Sciatic nerve (tissue), 2 donors: ENCODE measurements around the gene CCDC148. TPM values are rescaled to one million over a fixed set of nuclear protein-coding genes. Genes with fewer than 3 reads are reported as not detected.
A peak's percentile ranks its signal among the peaks of the same experiment; 100 is the strongest.

Experiments used
- ATAC-seq: fragments of 200-7000 bp; cut with Tn5 transposase; one replicate; pipeline ENCODE4 v1.9.1; 2020; ENCODE audit warnings: mild to moderate bottlenecking, moderate library complexity
- DNase-seq: peaks from one replicate; pipeline ENCODE4 v3.0.0-alpha.2; 2020; ENCODE audit warnings: low spot score
- intact Hi-C: fragments of 100-400 bp; cut with DNase I; formaldehyde crosslinking; loops from one replicate; pipeline ENCODE4 v1.14.2; 2022
- total RNA-seq: library from RNA; stranded (reverse); fragmentation: NEBNext Ultra II Directional; extraction: Animal tissue kit (Norgen Biotek cat#: 25700); gene quantifications from one replicate; pipeline ENCODE4 v1.2.1, GENCODE V29; 2021
- donor health status: DM: no; HTN: no; CAD: no.
- donor health status: DM: no; HTN: no; CAD: no.

Gene CCDC148
- total RNA-seq = 2.9 TPM

DNA sequence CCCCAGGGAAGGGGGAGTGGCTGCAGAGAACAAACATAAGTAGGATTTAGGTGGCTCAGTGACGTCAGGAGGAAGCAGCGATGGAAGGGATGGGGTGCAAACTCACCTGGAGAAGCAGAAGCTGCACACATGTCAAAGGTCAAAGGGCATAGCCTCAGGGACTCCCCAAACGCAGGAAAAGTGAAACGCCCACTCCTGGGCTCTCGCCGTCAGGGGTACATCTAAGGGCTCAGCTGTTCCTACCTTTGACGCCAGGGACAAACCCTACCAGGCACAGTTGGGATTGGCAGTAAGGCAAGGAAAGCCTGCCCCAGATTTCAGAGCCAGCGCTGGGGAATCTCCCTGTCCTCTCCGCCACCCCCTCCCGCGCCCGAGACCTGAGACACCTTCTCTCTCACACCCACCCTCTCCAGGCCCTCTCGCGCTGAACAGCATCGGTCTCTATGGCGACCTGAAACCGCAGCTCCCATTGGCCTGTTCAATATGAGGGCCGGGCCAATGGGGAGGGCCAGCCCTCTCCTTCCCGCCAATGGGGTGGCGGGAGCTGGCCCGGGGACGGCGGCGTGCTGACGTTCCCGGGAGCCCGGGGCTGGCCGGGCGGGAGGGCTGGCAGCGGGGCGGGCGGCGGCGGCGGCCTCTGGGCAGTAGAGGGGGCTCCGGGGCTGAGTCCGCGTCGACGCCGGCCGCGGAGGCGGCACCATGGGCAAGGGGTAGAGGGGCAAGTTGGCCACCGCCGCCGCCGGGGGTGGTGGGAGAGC lies at the start of gene CCDC148, which contains the start of gene PKP4:
CCDC148 (minus strand) TSS at position 445 of the 758 bp plus-strand sequence; CDS start at position 131, 314 bp downstream.
PKP4 (plus strand) TSS at position 644 of the 758 bp plus-strand sequence. CDS start 76,233 bp downstream, outside the sequence.
- ATAC-seq = peak; percentile 98
- intact Hi-C loops = no loop called here
- DNase-seq = peak; percentile 90

DNA sequence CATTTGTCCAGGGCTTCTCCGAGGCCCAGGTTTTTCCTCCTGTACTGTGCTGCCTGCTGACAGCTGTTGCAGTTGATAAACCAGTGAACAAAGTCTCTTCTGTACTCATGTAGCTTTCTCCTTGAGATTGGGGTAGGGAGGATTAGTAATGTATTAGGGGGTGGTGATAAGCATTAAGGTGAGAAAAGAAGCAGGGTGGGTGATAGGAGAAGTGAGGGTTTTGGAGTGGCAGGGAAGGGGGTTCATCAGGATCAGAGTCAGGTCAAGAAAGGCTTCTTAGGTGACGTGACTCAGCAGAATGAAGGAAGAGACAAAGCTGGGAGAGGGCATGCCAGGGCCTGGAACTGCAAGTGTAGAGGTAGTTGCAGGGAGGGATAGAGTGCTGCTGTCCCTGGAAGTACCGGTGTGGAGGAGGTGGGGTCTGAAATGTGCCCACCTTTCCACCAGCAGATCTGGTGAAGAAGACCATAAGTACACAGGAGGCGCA lies 48.9 kb upstream of the CCDC148 start:
- no peak for ATAC-seq
- intact Hi-C loops = no loop called here
- DNase-seq = no peak

DNA sequence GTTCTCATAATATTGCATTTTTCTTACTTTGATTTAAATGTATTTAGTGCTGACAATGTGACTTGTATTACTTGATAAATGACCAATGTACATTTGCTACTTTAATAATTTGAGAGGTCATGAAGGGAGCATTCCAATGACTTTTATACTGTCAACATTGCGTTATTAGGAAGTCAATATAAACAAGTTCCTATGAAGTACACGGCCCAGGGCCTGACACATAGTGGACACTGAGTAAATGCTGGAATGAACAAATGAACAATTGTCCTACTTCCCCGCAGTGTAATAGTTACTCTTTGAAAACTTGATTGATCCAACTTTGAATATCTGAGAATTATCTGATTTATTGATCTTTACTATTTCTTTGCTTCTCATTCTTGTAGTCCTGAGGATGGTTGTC lies 47.5 kb upstream of the CCDC148 start:
- DNase-seq (no peak), ATAC-seq (no peak)
- intact Hi-C loops = no loop called here

DNA sequence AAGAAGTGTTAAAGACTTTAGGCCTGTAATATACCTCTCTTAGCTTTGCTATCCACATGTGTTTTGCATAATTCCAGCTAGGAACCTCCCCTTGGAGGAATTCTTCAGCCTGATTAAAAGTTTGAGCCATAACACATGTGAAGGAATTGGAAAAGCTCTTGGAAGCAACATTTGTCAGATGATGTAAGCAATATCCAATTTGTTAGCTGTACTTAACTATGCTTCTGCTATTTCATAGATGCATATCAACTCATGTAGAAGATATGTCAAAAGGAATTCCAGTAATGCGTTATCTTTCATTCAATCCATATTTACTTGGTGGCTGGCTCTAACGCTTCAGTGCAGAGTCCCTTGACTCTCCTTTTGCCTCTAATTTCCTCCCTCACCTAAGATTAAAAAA lies 46.4 kb upstream of the CCDC148 start:
- DNase-seq (no peak), ATAC-seq (no peak)
- intact Hi-C loops = no loop called here

DNA sequence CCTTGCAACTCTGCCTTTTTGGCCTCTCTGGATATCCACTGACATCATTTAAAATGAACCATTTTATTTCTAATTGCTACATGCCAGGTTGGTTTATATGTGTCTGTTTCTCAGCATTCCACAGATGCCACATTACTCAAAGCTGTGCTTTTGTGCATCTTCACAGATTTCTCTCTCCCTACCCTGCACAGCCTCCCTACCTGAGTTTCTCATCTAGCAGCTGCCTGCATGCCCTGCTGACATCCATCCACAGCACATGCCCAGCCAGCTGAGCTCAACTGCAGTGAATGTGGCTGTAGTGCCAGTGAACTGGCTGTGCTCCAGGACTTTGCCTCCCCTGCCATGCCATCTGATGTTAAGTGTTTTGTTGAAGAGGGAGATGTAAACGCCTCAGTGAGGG lies 44.7 kb upstream of the CCDC148 start:
- DNase-seq (no peak), ATAC-seq (no peak)
- intact Hi-C loops = no loop called here

DNA sequence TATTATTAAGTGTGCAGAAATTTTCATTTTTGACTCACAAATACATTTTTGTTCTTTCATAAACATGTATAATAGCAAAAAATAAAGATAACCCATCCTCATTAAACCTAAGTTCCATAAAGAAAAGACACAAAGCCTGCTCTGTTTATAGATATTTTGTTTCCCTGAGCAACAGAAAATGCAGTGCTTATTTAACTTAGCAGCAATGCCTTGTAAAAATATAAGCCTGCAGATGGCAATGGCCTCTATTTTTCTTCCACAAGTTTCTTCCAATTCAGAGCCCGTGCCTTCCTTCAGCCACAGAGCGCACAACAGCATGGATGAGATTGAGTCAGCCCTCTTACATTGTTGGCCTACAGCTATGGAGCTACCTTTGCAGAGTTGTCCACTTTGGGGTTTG lies 43.8 kb upstream of the CCDC148 start:
- intact Hi-C loops = no loop called here
- ATAC-seq = no peak
- DNase-seq = no peak

DNA sequence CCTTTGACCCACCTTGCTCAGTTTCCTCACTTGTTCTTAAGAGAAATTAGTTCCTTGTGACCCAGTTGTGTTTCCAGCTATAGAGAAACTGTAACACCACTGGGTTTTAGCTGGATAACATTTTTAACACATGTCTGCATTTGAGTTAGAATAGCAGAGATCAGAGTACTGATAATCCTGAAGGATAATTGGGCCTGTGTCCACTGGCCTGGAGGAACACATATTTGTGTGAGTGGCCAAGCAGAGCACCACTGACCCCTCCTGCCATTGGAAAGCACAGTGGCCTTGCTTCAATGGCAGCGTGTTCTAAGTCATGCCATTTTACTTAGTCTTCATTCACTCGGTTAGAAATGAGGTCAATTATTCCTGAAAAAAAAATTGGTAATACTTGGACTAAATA lies 42.8 kb upstream of the CCDC148 start:
- intact Hi-C loops = no loop called here
- DNase-seq = no peak
- no peak for ATAC-seq

DNA sequence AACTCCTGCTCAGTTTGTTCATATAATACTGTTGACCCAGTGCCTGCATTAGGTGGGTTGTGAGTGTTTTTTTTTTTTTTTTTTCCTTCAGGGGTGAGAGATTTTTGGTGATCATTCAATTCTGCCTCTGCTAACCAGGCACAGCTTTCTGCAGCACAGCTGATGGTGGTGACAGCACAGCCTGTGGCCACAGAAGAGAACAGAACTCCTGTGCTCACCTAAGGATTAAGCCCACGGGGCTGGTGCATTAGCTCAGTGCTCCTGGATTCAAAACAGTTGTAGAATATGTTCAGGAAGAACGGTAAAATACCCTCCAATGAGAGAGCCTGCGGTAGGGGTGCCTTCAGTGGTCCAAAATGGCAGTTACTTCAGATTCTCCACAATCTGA lies 42.2 kb upstream of the CCDC148 start:
- DNase-seq (no peak), ATAC-seq (no peak)
- intact Hi-C loops = no loop called here

DNA sequence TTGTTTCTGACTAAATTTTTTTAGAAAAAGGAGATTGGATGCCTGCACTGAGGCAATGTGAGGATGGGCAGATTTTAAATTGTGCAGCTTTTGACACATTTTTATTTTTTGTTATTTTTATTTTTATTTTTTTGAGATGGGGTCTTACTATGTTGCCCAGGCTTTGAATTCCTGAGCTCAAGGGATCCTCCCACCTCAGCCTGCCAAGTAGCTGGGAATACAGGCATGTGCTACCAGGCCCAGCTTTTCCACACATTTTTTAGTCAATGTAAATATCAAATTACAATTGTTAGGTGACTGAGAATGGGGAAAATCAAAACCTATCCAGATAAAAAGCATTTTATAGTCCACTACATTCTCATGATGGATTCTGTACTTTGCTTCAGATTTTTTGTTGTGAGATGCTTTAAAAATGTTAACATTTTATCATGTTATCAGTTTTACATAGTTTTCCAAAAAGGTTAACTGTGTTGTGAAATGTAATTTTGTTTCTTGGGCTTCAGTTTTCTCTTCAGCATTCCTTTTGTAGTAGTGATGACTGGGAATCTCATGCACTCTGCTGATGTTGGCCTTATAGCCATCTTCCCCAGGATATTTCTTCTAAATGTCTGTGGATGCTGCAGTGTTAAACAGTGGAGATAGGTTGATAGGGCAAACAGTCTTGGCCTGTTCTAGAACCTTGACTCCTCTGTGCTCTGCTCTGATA lies 41.6 kb upstream of the CCDC148 start:
- ATAC-seq (no peak), DNase-seq (no peak)
- intact Hi-C loops = no loop called here

DNA sequence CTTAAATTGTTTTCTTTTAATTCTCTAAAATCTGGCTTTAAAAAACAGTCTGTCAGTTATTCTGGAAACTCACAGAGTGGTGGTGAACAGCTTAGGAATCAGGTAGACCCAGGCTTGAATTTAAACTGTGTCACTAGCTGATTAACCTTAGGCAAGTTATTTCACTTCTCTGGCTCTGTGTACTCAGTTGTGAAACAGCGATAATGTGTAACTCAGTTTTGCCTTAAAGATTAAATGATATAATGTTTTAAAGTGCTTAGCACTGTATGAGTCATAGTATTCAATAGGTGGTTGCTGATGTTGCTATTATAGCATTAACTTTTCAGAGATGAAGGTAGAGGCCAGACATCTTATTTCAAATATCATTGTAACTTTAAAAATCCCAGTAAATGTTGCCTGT lies 40.9 kb upstream of the CCDC148 start:
- intact Hi-C loops = no loop called here
- no peak for ATAC-seq
- no peak for DNase-seq

DNA sequence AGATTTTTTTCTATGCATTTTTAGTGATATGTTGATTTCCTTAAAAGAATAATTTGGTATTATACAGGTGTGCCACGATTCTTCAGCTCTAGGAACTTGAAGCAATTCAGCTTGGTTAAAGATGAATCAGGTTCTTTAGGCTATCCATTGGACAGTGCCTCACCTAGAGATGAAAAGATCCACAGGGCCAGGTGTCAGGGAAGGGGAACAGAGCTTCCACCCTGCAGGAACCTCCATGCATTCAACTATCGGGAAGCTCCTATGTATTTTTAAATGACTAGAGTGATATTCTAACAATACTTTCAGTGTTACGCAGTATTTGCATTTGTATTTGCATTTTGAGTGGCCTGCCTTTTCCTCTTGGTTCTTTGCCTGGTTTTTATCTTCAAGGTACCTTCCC lies 40.4 kb upstream of the CCDC148 start:
- DNase-seq = no peak
- intact Hi-C loops = no loop called here
- no peak for ATAC-seq

DNA sequence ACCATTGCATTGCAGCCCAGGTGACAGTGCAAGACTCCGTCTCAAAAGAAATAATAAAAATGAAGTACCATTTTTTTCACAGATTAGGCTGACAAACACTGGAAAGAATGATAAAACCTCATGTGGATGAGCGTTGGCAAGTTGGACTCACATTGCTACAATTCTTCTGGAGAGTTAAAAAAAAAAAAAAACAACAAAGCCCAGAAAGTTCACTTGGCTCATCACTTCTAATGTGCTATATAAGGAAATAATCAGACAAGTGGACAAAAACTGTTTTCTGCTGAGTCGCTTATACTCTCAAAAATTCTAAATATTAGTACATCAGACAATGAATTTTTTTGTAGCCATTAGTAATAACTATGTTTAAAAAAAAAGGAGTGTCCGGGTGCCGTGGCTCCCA lies 38.6 kb upstream of the CCDC148 start:
- DNase-seq (no peak), ATAC-seq (peak; percentile 58)
- intact Hi-C loops = no loop called here

DNA sequence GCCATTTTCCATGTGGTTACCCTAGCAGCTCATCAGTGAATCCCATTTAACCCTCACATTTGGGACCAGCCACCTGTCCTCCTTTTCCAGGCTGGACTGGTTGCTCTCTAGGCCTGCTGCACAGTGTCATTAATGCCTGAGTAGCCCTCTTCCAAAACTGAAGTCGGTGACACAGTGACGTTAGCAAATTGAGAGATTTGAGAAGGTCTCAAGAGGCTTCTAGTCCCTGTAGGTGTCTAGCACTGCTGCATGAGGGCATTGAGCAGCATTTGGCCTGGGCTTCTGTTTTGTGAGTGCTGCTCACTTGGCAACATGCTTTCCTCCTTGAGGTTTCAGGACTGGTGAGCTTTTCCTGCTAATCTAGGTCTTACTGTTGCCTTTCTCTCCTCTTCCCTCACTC lies 36.9 kb upstream of the CCDC148 start:
- DNase-seq (no peak), ATAC-seq (no peak)
- intact Hi-C loops = no loop called here

DNA sequence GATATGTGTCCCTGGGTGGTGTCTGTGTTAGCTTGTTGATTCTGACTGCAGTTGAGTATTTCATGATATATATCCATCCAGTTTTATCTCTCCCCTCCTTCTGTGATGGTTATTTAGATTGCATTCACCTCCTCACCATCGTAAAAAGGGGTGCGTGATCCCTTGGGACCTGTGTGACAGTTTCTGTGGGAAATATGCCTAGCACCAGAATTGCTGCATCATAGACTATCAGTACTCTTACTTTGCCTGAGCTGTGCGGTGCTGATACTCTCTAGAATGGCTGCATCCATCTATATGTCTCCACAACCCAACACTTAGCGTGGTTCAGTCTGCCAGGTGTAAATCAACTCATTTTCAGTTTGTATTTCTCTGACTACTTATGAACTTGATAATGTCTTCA lies 34.5 kb upstream of the CCDC148 start:
- ATAC-seq (no peak), DNase-seq (no peak)
- intact Hi-C loops = no loop called here

DNA sequence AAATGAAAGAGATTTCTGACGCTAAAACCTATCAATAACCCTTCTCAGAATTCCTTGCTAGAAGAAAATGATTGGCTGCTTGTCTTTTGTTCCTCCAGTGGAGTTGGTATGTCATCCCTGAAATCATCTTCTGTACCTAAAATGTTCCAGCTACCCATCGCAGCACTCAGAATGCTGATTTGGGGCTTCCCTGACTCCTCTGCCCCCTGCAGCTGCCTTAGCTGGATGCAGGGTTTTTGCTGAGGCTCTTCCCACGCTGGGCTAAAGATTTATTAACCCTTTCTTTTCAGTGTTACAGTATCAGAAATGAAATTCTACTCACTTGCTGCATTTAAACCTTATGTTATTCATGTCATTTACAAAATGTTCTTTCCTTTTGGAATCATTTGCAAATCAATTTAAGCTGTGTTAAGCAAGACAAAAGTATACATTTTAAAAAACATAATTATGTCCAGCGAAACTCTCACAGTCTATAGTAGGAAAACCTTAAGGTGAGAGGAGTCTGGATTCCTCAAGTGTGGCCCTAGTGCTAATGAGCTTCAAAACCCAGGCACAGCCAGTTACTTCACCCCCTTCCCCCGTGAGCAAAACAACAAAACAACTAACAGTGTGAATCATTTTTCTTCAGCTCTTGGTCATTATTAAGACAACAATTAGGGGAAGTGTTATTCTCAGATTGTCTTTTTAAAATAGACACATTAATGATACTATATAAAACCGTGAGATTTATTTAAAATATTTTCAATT lies 33.0 kb upstream of the CCDC148 start:
- intact Hi-C loops = no loop called here
- no peak for DNase-seq
- no peak for ATAC-seq

DNA sequence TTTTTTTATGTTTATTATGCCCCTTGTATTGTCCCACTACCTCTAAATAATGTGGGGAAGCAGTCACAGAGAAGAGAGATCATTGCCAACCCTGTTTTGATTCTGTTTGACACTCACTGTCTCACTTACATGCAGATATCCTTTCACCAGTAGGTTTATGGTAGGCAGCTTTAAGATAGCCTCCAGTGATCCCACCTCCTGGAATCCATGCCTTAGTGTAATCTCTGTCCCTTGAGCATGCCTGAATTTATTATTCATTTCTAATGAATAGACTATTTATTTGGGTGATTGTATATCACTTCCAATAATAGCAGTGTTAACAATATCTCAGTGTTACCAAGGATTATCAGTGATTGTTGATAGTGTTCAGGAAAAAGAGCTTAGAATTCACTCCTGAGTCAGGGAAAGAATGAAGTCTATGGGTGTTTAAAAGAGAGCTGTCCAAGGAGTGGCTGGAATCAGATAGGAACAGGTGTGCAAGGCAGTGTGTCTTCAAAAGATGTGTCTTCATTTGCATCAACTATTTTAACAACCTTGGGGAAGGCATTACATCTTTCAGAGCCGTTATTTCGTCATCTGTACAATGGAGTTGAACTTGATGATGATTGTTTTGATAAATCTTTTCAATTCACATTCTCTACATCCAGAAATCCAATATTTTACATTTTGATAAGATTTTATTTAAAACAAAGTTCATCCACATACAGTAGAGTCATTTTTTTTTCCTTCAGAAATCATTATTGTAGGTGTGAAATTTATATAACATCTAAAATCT lies 32.1 kb upstream of the CCDC148 start:
- DNase-seq (no peak), ATAC-seq (no peak)
- intact Hi-C loops = no loop called here

DNA sequence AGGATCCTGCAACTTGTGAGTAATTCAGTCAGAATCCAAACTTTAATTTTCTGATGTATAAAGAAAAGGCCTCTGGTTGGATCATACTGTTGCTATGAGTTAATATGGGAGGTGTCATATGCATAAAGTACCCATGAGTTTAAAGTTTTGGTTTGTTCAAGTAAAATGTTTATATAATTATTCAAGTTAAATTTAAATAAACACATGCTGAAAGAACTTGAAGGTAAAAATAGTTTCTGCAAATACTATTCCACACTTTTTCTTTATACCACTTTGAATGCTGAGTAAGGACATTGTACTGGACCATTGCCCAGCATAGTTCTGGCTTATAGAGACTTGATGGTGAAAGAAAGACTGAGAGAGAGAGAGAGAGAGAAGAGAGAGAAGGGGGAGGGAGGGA lies 30.9 kb upstream of the CCDC148 start:
- intact Hi-C loops = no loop called here
- DNase-seq (no peak), ATAC-seq (no peak)

DNA sequence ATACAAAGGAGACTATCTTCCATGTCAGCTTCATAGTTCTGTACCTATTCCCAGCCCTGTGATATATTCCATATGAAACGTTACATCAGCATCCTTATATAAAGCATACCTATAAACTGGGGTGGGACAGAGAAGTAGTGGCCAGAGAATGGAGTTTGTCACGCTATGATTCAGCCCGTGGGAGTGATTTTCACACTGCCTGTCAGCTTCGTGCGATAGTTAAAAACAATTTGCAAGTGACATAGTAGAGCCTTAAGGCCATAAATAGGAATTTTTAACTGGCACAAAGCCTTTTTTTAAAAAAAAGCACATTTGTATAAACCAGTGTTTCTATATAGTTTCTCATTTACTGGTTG lies 30.4 kb upstream of the CCDC148 start:
- ATAC-seq (no peak), DNase-seq (no peak)
- intact Hi-C loops = no loop called here
